ENCODE measurements around the gene ELMOD1.

ELMOD1 gene

GRCh38 chr11:107583629-107584195 is 7.2 kb upstream of the ELMOD1 start:
- no peak for DNase-seq (ENCODE audit: low read depth)

- no peak for DNase-seq (ENCODE audit: low read depth)
These were observed 3.5 kb upstream of the ELMOD1 start for GRCh38 chr11:107587306-107587979.

DNA sequence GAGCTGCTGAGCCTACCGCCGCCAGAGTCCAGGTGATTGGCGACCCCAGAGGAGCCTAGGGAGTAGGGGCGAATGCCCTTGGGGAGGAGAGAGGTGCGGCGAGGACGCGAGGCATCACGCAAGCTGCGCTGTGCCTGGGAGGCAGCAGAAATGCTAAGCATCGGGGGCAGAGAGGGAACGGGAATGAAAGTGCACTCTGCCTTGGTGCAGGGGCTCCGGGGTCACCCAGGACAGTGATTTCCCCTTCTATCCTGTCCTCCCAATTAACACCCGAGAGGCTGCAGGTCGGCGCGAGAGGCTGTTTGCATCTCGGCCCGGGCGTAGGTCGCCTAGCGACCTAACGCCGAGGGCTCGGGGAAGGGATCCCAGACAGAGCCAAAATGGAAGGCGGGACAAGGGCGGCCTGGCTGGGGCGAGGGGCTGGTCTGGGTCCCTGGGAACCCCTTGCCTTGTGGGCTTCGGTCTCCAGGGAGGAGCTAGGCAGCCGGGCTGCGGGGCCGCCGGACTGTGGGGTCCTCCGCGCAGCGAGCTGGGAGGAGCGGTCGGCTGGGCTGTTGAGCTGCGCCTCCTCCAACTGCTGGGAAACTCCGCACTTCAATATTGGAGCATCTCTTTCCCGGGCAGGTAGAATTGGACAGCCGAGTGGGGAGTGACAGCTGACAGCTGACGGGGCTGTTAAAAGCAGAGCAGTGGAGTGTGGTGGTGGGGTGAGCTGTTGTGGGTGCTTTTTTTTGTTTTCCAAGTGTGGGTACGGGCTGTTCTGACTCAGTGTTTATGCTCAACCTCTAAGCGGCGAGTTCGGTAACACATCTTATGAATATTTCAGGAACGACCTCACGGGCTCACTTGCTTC is 657 bp downstream of the ELMOD1 start:
- peak; percentile 33 for DNase-seq (ENCODE audit: low read depth)

DNA sequence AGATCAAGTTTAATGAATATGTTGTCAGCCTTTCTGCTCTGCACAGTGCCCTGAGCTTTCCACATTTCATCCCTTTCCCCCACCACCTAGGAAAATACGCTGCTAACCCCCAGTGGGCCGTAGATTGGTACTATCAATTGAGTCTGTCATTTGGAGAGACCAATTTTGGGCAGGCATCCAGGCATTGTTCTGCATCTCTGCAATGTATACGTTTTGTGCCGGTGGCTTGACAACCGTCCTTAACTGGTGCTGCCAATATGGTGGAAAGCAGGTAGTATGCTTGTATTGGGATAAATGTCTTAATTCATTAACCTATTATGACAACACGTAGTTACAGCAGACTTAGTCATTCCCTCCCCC is 1.3 kb downstream of the ELMOD1 start:
- no peak for DNase-seq (ENCODE audit: low read depth)

- no peak for DNase-seq (ENCODE audit: low read depth)
These were observed 1.9 kb downstream of the ELMOD1 start for GRCh38 chr11:107592813-107593212.

DNA sequence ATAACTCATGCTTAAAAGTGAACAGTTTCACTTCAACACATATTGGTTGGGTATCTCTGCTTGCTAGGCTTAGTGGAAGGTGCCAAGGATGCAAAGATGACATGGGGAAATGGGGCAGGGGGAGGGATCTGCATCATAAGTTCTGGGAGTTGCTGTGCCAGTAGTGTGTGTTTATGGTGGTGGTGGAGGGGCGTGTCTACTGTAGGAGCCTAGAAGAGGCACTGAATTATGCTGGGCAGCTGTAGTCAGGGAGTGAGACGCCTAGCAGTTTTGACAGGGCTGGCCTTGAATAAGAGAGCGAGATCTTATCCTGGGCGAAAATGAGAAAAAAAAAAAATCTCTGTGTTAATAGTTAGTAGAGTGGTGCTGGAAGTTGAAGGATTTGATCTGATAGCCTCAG is 3.0 kb downstream of the ELMOD1 start:
- no peak for DNase-seq (ENCODE audit: low read depth)

- DNase-seq (ENCODE audit: low read depth): no peak
These were observed 3.8 kb downstream of the ELMOD1 start for GRCh38 chr11:107594736-107595135.

DNA sequence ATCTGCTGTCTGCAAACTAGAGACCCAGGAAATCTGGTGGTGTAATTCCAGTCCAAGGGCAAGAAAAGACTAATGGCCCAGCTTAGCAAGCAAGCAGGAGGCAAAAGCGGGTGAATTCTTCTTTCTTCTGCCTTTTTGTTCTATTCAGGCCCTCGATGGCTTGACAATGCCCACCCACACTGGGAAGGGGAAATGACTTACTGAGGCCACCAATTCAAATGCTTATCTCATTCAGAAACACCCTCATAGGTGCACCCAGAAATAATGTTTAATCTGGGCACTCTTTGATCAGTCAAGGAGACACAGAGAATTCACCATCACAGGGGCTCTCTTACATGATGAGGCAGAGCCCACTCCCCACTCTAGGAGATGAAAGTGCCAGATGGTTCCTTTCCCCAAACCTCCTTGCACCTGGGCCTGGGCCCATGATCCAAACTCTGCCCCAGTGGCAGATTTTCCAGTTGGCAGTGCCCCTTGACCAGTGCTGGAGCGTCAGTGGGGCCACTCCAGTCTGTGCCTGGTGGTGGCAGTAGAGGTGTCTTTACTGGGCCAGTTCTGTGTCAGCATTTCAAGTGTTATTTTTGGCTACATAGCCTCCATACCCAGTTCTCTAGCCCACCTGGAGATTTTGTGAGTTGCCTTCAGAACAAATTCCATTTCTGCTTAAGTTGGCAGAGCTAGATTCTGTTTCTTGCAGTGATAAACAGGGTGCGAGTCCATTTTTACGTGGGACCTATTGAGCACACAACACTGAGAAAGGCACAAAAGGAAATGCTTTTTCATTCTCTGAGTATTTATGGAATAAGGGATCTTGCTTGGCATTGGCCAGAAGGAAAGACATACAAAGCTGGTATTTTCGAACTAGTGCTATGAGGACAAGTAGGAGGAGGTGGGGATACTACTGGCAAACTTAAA is 7.5 kb downstream of the ELMOD1 start:
- no peak for DNase-seq (ENCODE audit: low read depth)

DNA sequence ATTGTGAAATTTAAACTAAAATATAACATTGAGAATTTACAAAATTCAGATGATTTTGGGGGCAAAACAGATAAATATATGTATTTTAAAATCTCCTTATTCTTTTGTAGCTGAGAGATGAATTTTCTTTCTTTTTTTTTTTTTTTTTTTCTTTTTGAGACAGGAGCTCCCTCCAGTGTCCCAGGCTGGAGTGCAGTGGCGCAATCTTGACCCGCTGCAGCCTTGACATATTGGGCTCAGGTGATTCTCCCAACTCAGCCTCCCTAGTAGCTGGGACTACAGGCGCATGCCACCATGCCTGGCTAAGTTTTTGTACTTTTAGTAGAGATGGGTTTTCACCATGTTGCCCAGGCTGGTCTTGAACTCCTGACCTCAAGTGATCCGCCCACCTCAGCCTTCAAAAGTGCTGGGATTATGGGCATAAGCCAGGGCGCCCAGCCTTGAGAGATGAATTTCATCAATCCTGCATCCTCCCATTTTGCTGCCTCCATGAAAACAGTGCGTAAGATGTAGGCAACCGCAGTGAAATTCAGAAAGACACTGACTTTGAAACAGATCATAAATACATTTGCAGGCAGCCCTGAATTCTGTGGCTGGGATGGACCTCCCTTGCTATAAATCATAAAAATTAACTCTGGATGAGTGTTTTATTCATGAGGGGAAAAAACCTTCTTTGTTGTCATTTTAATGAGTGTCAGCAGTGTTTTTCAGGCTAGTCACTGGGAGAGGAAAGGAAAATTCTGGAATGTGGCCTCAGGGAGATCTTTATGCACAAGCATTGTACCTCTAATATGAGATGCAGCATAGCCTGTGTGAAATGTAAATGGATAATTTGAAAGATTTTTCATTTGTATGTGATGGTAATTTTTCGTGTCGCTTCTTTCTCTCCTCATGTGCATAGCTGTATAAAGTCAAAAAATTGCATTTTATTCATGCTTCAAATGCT is 14.4 kb downstream of the ELMOD1 start:
- DNase-seq (ENCODE audit: low read depth): no peak

- DNase-seq (ENCODE audit: low read depth): no peak
These were observed 15.2 kb downstream of the ELMOD1 start for GRCh38 chr11:107606141-107606540.

- no peak for DNase-seq (ENCODE audit: low read depth)
These were observed 17.9 kb downstream of the ELMOD1 start for GRCh38 chr11:107608809-107609208.

GRCh38 chr11:107609400-107610218 is 18.7 kb downstream of the ELMOD1 start:
- DNase-seq (ENCODE audit: low read depth): no peak

DNA sequence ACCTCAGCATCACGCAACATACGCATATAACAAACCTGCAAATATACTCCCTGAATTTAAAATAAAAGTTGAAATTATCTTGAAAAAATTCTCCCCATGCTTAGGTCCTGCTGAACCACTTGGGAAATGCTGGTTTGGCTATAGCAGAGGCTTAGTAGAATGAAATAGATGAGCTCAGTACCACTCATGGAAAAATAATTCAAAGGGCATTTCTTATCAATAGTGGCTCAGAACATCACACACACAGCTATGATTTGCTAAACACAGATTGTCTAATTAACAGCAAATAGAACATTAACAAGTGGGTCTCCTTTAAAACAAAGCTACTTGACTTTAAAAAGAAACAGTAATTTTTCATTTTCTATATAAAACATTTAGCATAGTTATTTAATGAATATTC is 21.5 kb downstream of the ELMOD1 start:
- no peak for DNase-seq (ENCODE audit: low read depth)

DNA sequence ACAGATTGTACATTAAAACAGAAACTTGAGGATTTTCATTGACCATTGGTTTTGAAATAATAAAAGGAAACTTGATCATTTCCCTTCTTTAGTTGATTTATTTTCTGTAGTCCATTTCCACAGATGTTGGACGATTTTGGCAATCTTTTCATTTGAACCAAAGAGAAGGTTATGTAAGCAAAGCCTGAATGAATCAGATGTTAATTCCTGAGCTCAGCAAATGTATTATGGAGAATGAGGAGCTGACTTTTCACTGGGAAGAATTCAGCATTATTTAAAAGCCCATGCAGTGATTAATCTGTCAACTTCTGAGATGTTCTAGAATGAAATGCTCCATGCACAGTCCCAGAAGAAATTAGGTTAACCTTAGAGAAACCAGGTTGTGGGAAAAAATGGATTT is 29.0 kb downstream of the ELMOD1 start:
- no peak for DNase-seq (ENCODE audit: low read depth)

DNA sequence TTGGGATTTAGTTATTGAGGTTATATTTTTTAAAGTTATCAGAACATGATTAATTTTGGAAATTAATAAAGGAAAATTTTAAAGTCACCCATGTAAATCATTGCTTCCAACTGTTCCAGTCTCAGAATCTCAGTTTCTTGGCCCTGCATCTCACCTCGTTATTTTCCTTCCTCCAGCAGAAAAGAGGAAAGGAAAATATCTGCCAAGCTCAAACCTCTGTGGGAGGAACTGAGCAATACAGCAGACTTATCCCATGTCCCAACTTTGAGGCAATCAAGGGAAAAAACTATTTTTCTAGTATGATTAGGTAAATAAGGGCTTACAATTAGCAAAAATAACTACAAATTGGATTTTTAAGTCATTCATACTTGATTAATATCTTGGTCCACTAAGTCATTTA is 30.1 kb downstream of the ELMOD1 start:
- no peak for DNase-seq (ENCODE audit: low read depth)

DNA sequence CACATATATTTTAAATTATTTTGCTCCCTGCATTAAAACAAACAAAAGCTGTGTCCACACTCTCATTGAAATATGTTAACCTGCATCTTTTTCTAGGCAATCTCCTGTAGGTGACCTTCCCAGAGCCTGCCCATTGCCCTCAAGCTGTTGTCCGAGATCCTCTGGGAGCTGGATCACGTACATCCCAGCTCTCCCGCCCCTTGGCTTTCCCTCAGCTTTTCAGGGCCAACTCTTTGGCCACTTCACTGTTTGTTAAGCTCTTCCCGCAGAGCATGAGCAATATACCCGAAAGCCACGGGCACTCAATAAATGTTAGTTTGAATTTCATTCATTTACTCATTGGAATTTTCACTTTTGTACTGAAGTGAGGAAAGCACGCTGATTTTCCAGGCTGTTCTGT is 32.2 kb downstream of the ELMOD1 start:
- no peak for DNase-seq (ENCODE audit: low read depth)

DNA sequence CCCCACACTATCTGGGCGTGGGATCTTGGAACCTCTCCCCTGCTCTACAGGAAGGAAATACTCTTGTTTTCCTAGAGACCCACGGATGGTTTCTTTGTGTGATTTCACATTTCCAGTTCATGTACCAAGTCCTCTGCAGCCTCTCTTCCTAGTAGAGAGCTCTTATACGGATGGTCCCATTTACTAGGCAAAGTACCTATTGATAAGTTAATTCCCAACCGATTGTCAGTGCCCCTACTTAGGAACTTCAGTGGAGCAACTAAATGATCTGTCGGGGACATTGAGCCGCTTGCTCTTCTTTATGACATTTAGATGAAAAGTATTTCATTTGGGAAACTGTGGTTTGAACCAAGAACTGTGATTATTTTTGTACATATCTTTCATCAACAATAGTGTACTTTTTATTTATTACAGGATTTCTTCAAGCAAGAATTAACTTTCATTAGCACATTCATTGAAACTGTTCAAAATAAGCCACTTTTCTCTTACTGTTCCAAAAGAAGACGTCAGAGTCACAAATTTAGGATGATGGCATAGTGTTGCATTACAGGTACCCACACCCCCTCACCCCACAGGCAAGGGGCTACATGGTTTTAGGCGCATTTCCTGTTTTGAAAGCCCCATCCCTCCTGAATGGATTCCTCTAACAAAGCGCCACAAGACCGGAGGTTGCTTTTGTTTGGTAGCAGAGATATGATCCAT is 34.2 kb downstream of the ELMOD1 start:
- no peak for DNase-seq (ENCODE audit: low read depth)

DNA sequence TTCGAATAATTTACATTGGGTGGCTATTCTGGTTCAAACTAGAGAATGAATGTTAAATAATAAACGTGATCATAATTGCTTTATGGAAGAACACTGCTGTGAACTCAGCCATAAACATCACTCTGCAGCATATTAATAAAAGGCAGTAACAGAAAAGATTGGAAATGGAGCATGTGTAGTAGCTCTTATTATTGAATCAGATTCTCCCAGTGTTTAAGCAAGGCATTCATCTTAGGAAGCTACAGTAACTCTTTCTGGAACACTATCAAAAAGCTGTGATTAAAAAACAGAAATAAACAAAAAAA is 34.7 kb downstream of the ELMOD1 start:
- no peak for DNase-seq (ENCODE audit: low read depth)

DNA sequence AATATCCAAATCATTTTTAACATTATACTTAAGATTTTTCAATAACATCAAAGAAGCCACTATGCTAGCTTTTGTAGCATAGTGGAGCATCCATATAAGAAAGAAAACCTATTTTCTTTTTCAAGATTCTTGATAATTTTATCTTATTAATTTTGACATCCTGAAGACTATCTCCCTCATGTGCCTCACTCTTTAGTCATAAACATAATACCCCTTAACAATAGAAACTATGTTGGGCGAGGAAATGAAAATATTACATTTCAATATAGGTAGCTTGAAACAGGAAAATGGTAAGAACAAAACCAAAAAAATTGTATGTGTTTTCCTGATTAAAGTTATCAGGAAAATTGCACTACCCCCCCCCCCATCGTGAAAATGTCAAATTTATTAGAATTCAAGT is 40.1 kb downstream of the ELMOD1 start:
- DNase-seq (ENCODE audit: low read depth): no peak

GRCh38 chr11:107631931-107632330 is 41.0 kb downstream of the ELMOD1 start:
- no peak for DNase-seq (ENCODE audit: low read depth)
